GM12864 (cell line): ENCODE data around the gene TP53BP2.

ENCODE experiments used
- DNase-seq: peaks from one replicate; pipeline ENCODE4 v3.0.0-alpha.2; 2011; ENCODE audit warnings: low read depth
- H3K4me3 ChIP-seq: 2 replicates; pipeline ENCODE4 v1.5.1; 2011; ENCODE audit warnings: mild to moderate bottlenecking, low read depth, low read length, control low read depth
- CTCF ChIP-seq: IDR thresholded peaks from 2 replicates; pipeline ENCODE4 v1.5.1; 2011; ENCODE audit warnings: low read depth, mild to moderate bottlenecking, moderate library complexity, low read length, control low read depth, inconsistent platforms; ENCODE audit errors: missing control alignments

Gene TP53BP2

GRCh38 chr1:223755992-223756775 lies 89.6 kb downstream of the TP53BP2 start:
- no peak for DNase-seq
- no peak for TF ChIP-seq CTCF
- no peak overlapping the region for H3K4me3 ChIP-seq

GRCh38 chr1:223755432-223755792 lies 90.3 kb downstream of the TP53BP2 start:
- TF ChIP-seq CTCF, result no peak

GRCh38 chr1:223754681-223755431 lies 90.9 kb downstream of the TP53BP2 start:
- H3K4me3 ChIP-seq, result no peak overlapping the region
- TF ChIP-seq CTCF, result no peak
- DNase-seq, result no peak

More at GRCh38 chr1:223755432-223755792, 90.3 kb downstream of the TP53BP2 start:
- no peak for DNase-seq
- H3K4me3 ChIP-seq, result no peak overlapping the region

GRCh38 chr1:223752721-223753515 lies 92.8 kb downstream of the TP53BP2 start:
- no peak for TF ChIP-seq CTCF
- no peak for DNase-seq
- H3K4me3 ChIP-seq, result no peak overlapping the region

GRCh38 chr1:223751696-223752095 lies 94.1 kb downstream of the TP53BP2 start:
- no peak overlapping the region for H3K4me3 ChIP-seq
- TF ChIP-seq CTCF, result no peak
- DNase-seq, result no peak

- no peak overlapping the region for H3K4me3 ChIP-seq
- no peak for TF ChIP-seq CTCF
- DNase-seq, result no peak
These were observed 94.8 kb downstream of the TP53BP2 start for GRCh38 chr1:223750730-223751570.
